GM23248 (cell line): Measurements from ENCODE around the gene FGF14. TPM values are rescaled to one million over a fixed set of nuclear protein-coding genes. Genes with fewer than 3 reads are reported as not detected.
A peak's percentile ranks its signal among the peaks of the same experiment; 100 is the strongest.

Source experiments
- DNase-seq: peaks from one replicate; pipeline ENCODE4 v3.0.0-alpha.2; 2015
- H2AFZ ChIP-seq: fragments of 200-600 bp; sonication (generic); 2 replicates; pipeline ENCODE4 v1.6.1; 2016; ENCODE audit warnings: antibody characterized with exemption
- H3F3A ChIP-seq: fragments of 200-600 bp; sonication (generic); 2 replicates; pipeline ENCODE4 v1.6.1; 2016; ENCODE audit warnings: mild to moderate bottlenecking, antibody characterized with exemption, mixed run types; ENCODE audit not compliant: insufficient read depth
- H3K27ac ChIP-seq: fragments of 200-600 bp; sonication (generic); 2 replicates; pipeline ENCODE4 v1.5.1; 2016; ENCODE audit warnings: mild to moderate bottlenecking
- H3K27me3 ChIP-seq: fragments of 200-600 bp; sonication (generic); replicated peaks from 2 replicates; pipeline ENCODE4 v1.6.1; 2016; ENCODE audit warnings: mild to moderate bottlenecking; ENCODE audit not compliant: insufficient read depth
- H3K36me3 ChIP-seq: fragments of 200-600 bp; sonication (generic); 2 replicates; pipeline ENCODE4 v1.6.1; 2016; ENCODE audit warnings: low read depth, mild to moderate bottlenecking
- H3K4me1 ChIP-seq: fragments of 200-600 bp; sonication (generic); 2 replicates; pipeline ENCODE4 v1.6.1; 2016; ENCODE audit warnings: mild to moderate bottlenecking; ENCODE audit not compliant: insufficient read depth
- H3K4me2 ChIP-seq: fragments of 200-600 bp; sonication (generic); one replicate; pipeline ENCODE4 v1.6.1; 2016; ENCODE audit warnings: mild to moderate bottlenecking; ENCODE audit not compliant: unreplicated experiment
- H3K4me3 ChIP-seq: fragments of 200-600 bp; sonication (generic); 2 replicates; pipeline ENCODE4 v1.5.1; 2016; ENCODE audit warnings: mild to moderate bottlenecking
- H3K79me2 ChIP-seq: fragments of 200-600 bp; sonication (generic); 2 replicates; pipeline ENCODE4 v1.6.1; 2016; ENCODE audit warnings: mild to moderate bottlenecking; ENCODE audit not compliant: insufficient read depth
- H3K9ac ChIP-seq: fragments of 200-600 bp; sonication (generic); 2 replicates; pipeline ENCODE4 v1.6.1; 2016; ENCODE audit warnings: mild to moderate bottlenecking
- H3K9me2 ChIP-seq: fragments of 200-600 bp; sonication (generic); 2 replicates; pipeline ENCODE4 v1.6.1; 2016; ENCODE audit warnings: mixed run types, mild to moderate bottlenecking, moderate library complexity; ENCODE audit not compliant: insufficient read depth
- H3K9me3 ChIP-seq: fragments of 200-600 bp; sonication (generic); one replicate; pipeline ENCODE4 v1.6.1; 2017; ENCODE audit warnings: low read depth
- H4K20me1 ChIP-seq: fragments of 200-600 bp; sonication (generic); 2 replicates; pipeline ENCODE4 v1.6.0; 2016; ENCODE audit not compliant: insufficient read depth
- EZH2 ChIP-seq: fragments of 200-600 bp; sonication (generic); IDR thresholded peaks from 2 replicates; pipeline ENCODE4 v1.6.1; 2018; ENCODE audit warnings: antibody characterized with exemption, mild to moderate bottlenecking; ENCODE audit not compliant: insufficient read depth, poor library complexity, severe bottlenecking
- EZH2phosphoT487 ChIP-seq: fragments of 200-600 bp; sonication (generic); IDR thresholded peaks from 2 replicates; pipeline ENCODE4 v1.6.1; 2018; ENCODE audit warnings: antibody characterized with exemption, moderate library complexity, mild to moderate bottlenecking, low read depth; ENCODE audit not compliant: insufficient read depth
- WGBS, 2 experiments: methylation state at CpG; one replicate each; pipeline ENCODE4 v1.1.6; 2015 to 2017; ENCODE audit warnings: low lambda C conversion rate in 2 of 2, low coverage in 1 of 2; ENCODE audit errors: missing lambda C conversion rate in 2 of 2; 5-methylcytosine and 5-hydroxymethylcytosine counted together
- in situ Hi-C: fragments of 300-500 bp; cut with MboI; formaldehyde crosslinking; loops from 2 replicates; pipeline ENCODE4 v1.15.0; 2020
- polyA plus RNA-seq: library from polyadenylated mRNA; unstranded; fragments of >200 nt; fragmentation: Nextera tagmentation; extraction: Ambion mirVana; gene quantifications from 2 replicates; pipeline ENCODE4 v1.2.1, GENCODE V29; 2016
- total RNA-seq: library from RNA; depleted of rRNA; stranded (reverse); fragments of >200 nt; shearing (Covaris generic); gene quantifications from 2 replicates; pipeline ENCODE4 v1.2.3, GENCODE V29; 2014

Gene FGF14
- total and polyA plus RNA-seq, 2 experiments from 2014 or later = 1.9 TPM; not detected in 1

DNA sequence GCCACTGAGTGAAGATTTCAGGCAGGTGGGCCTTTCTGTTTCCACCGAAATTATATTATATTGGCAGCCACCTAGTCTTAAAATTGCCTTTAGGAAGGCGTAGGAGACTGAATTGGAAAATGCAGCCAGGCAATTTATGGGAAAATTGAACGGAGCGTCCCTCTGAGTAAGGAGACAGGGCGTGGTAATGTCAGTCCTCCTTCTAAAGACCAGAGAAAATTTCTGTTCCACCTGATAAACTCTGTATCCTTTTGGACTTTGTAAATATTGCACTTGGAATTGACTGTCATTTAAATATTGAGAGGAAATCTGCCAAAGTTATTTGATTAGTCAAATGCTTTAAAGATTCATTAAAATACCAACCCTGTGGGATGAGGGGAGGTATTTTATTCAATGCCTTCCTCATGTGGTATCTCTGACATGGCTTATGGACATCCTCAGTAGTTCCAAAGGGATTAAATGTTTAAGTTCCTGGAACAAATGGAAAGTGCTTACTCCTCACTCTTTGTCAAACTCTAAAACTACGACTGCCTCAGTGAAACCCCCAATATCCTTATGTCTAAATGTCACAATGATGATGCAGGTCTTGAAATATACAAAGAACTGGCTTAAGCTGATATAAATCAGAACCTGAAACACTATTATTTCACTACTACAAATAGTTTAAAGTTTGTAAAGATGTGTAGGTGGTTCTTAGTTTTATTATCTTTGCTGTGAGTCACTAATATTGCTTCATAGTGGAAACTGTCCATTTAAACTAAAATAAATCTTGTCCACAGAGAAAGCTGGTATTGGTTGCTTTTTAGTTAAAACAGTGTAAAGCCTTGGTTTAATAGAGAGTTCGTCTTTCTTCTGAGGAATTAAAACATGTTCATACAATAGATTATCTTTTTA, 203.2 kb downstream of the FGF14 start:
- H3K79me2 ChIP-seq = no peaks in the 10 kb centered on the region
- H3K9ac ChIP-seq = no peak overlapping the region
- H3K9me2 ChIP-seq = no peaks in the 10 kb centered on the region
- no peak for TF ChIP-seq EZH2phosphoT487
- no peak for TF ChIP-seq EZH2
- H3K36me3 ChIP-seq = no peaks in the 10 kb centered on the region
- H3F3A ChIP-seq = peaks cover 31% of the 10 kb centered on the region
- in situ Hi-C loops = no loop called here
- no peaks in the 10 kb centered on the region for H4K20me1 ChIP-seq
- H2AFZ ChIP-seq = no peak overlapping the region
- peaks cover 34% of the 10 kb centered on the region for H3K4me1 ChIP-seq
- H3K27me3 ChIP-seq = no peaks in the 10 kb centered on the region
- H3K9me3 ChIP-seq = no peaks in the 10 kb centered on the region
- no peak overlapping the region for H3K27ac ChIP-seq
- DNase-seq = peak; percentile 58
- peak overlapping the region; percentile 13; the same call in 1 of the 2 replicates for H3K4me3 ChIP-seq
- H3K4me2 ChIP-seq = peak overlapping the region; percentile 50
- 68 to 70% methylated on average over 7 of the region's 7 CpGs for WGBS, 2 experiments

DNA sequence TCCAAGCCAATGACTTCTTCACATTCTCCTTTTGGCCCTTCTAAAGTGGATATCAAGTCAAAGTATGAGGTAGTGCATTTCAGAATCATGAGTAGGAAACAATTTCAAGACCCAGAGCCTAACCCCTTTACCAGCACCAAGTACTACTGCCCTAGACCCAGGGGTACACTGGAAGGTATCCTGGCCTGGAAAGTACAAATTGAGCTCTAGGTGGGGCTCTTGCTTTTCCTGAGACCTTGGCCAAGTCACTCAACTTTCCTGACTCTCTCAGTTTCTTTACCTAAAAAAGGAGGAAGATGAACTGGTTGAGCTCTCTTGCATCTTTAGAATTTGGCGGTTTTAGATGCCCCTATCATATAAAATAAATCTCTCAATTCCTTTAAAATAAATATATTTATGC, 204.7 kb downstream of the FGF14 start:
- Histone ChIP-seq H2AFZ (no peak overlapping the region), H3K9me2 (no peaks in the 10 kb centered on the region), H3K9me3 (no peaks in the 10 kb centered on the region), H3K27me3 (no peaks in the 10 kb centered on the region), H3K4me2 (no peak overlapping the region), H3K36me3 (no peaks in the 10 kb centered on the region), H3K4me1 (peaks cover 43% of the 10 kb centered on the region), H3F3A (peaks cover 35% of the 10 kb centered on the region), H3K27ac (no peak overlapping the region), H4K20me1 (no peaks in the 10 kb centered on the region), H3K79me2 (no peaks in the 10 kb centered on the region), H3K9ac (no peak overlapping the region), H3K4me3 (no peak overlapping the region)
- WGBS, 2 experiments = 85 to 86% methylated on average over 1 of the region's 1 CpG
- peak; percentile 14 for DNase-seq
- TF ChIP-seq EZH2phosphoT487 (no peak), EZH2 (no peak)
- in situ Hi-C loops = no loop called here

DNA sequence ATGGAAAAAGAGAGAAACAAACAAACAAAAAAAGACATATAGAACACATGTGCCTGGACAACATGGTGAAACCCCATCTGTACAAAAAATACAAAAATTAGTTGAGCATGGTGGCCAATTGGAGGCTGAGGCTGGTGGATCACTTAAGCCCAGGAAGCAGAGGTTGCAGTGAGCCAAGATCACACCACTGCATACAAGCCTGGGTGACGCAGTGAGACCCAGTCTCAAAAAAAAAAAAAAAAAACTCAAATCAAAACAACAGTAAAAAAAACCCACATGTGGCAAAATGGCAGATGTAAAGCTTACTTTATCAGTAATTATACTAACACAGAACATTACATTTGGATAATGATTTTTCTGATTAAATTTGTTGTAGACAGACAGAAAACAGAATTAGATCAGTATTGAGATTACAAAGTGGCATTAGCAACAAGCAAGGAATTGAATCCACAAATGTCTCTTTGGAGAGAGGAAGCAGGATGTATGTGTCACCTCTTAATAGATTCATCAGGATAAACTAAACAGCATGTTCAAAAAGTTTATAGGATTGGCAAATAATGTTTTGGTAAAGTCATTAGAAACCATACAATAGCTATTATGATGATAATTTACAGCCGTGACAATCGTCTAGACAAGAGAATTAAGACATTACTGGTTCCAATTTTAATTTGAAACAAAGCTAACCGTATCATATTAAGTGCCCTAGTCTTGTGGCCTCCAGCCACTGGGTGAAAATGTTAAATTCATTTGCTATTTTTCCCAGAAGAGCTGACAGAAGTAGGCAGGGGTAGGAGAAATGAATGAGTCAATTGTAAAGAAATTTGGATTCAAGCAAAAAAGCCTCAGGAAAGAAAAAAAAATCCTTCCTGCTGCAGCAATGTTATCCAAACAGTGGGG, 206.0 kb downstream of the FGF14 start:
- WGBS, 2 experiments = 12 to 13% methylated on average over 4 of the region's 4 CpGs
- H3K9me2 ChIP-seq = no peaks in the 10 kb centered on the region
- H3K27ac ChIP-seq = peak overlapping the region; percentile 38
- no peaks in the 10 kb centered on the region for H3K9me3 ChIP-seq
- H3K9ac ChIP-seq = no peak overlapping the region
- no peaks in the 10 kb centered on the region for H3K79me2 ChIP-seq
- in situ Hi-C loops = no loop called here
- TF ChIP-seq EZH2 = no peak
- TF ChIP-seq EZH2phosphoT487 = peak; percentile 78
- H3K4me3 ChIP-seq = peak overlapping the region; percentile 4; the same call in 1 of the 2 replicates
- DNase-seq = peak; percentile 61
- H3K36me3 ChIP-seq = no peaks in the 10 kb centered on the region
- no peak overlapping the region for H2AFZ ChIP-seq
- H3K27me3 ChIP-seq = no peaks in the 10 kb centered on the region
- H3K4me2 ChIP-seq = peak overlapping the region; percentile 49
- peaks cover 46% of the 10 kb centered on the region for H3F3A ChIP-seq
- no peaks in the 10 kb centered on the region for H4K20me1 ChIP-seq
- H3K4me1 ChIP-seq = peaks cover 52% of the 10 kb centered on the region

DNA sequence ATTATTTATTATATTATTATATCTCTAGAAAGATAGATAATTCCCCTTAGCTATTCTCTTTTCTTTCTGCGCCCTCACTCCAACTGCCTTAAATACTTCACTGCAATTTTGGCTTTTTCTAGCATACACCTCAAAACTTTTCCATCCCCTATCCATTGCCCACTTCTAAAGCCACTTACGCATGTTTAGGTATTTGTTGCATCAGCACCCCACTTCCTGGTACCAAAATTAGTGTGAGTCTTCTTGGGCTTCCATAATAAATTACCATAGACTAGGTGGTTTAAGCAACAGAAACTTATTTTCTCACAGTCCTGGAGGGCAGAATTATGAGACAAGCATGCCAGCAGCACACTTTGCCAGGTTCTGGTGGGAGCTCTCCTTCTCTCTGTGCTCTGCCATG, 209.0 kb downstream of the FGF14 start:
- 100% methylated on average over 2 of the region's 2 CpGs for WGBS, 2 experiments
- no peak overlapping the region for H3K4me3 ChIP-seq
- no peaks in the 10 kb centered on the region for H3K27me3 ChIP-seq
- TF ChIP-seq EZH2 = no peak
- no peak for TF ChIP-seq EZH2phosphoT487
- H4K20me1 ChIP-seq = no peaks in the 10 kb centered on the region
- no peak for DNase-seq
- no peaks in the 10 kb centered on the region for H3K9me3 ChIP-seq
- no peak overlapping the region for H3K4me2 ChIP-seq
- no peaks in the 10 kb centered on the region for H3K36me3 ChIP-seq
- H2AFZ ChIP-seq = no peak overlapping the region
- H3K9ac ChIP-seq = no peak overlapping the region
- H3K27ac ChIP-seq = no peak overlapping the region
- in situ Hi-C loops = no loop called here
- H3F3A ChIP-seq = peaks cover 32% of the 10 kb centered on the region
- H3K79me2 ChIP-seq = no peaks in the 10 kb centered on the region
- peaks cover 34% of the 10 kb centered on the region for H3K4me1 ChIP-seq
- H3K9me2 ChIP-seq = no peaks in the 10 kb centered on the region
